H9 (cell line): ENCODE data around the gene PDHX. TPM values are rescaled to one million over a fixed set of nuclear protein-coding genes. Genes with fewer than 3 reads are reported as not detected.

Experiments used
- DNase-seq: peaks from one replicate; pipeline ENCODE4 v3.0.0-alpha.2; 2017
- H2AFZ ChIP-seq: one replicate; pipeline ENCODE4 v1.6.1; 2013; ENCODE audit warnings: mild to moderate bottlenecking, low read length, control low read depth, moderate library complexity
- H2AK5ac ChIP-seq: 2 replicates; pipeline ENCODE4 v1.6.1; 2013; ENCODE audit warnings: low read length, control low read depth, mixed read lengths; ENCODE audit not compliant: insufficient read length
- H2BK120ac ChIP-seq: one replicate; pipeline ENCODE4 v1.6.1; 2013; ENCODE audit warnings: low read depth, mild to moderate bottlenecking, low read length, control low read depth, inconsistent platforms; ENCODE audit not compliant: poor library complexity, severe bottlenecking
- H2BK12ac ChIP-seq: 2 replicates; pipeline ENCODE4 v1.6.1; 2013; ENCODE audit warnings: low read length, control low read depth, mixed read lengths, low read depth; ENCODE audit not compliant: insufficient read length
- H2BK15ac ChIP-seq: 2 replicates; pipeline ENCODE4 v1.6.1; 2013; ENCODE audit warnings: low read depth, low read length, control low read depth
- H2BK20ac ChIP-seq: one replicate; pipeline ENCODE4 v1.6.1; 2013; ENCODE audit warnings: low read depth, mild to moderate bottlenecking, low read length, control low read depth, inconsistent platforms; ENCODE audit not compliant: poor library complexity, severe bottlenecking
- H2BK5ac ChIP-seq: 2 replicates; pipeline ENCODE4 v1.6.1; 2013; ENCODE audit warnings: low read length, control low read depth, mixed read lengths; ENCODE audit not compliant: insufficient read length
- H3K14ac ChIP-seq: 2 replicates; pipeline ENCODE4 v1.6.1; 2013; ENCODE audit warnings: low read length, control low read depth; ENCODE audit not compliant: insufficient read depth
- H3K18ac ChIP-seq: 2 replicates; pipeline ENCODE4 v1.6.1; 2013; ENCODE audit warnings: low read depth, mild to moderate bottlenecking, mixed read lengths, low read length, control low read depth; ENCODE audit not compliant: insufficient read length
- H3K23ac ChIP-seq: 2 replicates; pipeline ENCODE4 v1.6.1; 2013; ENCODE audit warnings: low read length, control low read depth, mixed read lengths, low read depth; ENCODE audit not compliant: insufficient read length
- H3K23me2 ChIP-seq: 2 replicates; pipeline ENCODE4 v1.6.1; 2013; ENCODE audit warnings: low read depth, mild to moderate bottlenecking, mixed read lengths, low read length, control low read depth; ENCODE audit not compliant: insufficient read length, poor library complexity, severe bottlenecking
- H3K27ac ChIP-seq: 2 replicates; pipeline ENCODE4 v1.5.1; 2013; ENCODE audit warnings: low read length, control low read depth, mixed read lengths, low read depth; ENCODE audit not compliant: insufficient read length
- H3K27me3 ChIP-seq: 2 replicates; pipeline ENCODE4 v1.6.1; 2013; ENCODE audit warnings: low read length, control low read depth, inconsistent platforms; ENCODE audit not compliant: insufficient read depth
- H3K4ac ChIP-seq: 2 replicates; pipeline ENCODE4 v1.6.1; 2013; ENCODE audit warnings: low read depth, mild to moderate bottlenecking, control low read depth, inconsistent platforms, low read length, moderate library complexity
- H3K4me1 ChIP-seq: 2 replicates; pipeline ENCODE4 v1.6.1; 2013; ENCODE audit warnings: low read length, control low read depth, inconsistent platforms; ENCODE audit not compliant: insufficient read depth
- H3K4me2 ChIP-seq: 2 replicates; pipeline ENCODE4 v1.6.1; 2013; ENCODE audit warnings: low read length, control low read depth, mixed read lengths; ENCODE audit not compliant: insufficient read length, insufficient read depth
- H3K56ac ChIP-seq: 2 replicates; pipeline ENCODE4 v1.6.1; 2013; ENCODE audit warnings: low read depth, mild to moderate bottlenecking, mixed read lengths, low read length, control low read depth; ENCODE audit not compliant: insufficient read length
- H3K79me1 ChIP-seq: 2 replicates; pipeline ENCODE4 v1.6.1; 2013; ENCODE audit warnings: low read depth, mild to moderate bottlenecking, moderate library complexity, low read length, control low read depth, inconsistent platforms; ENCODE audit not compliant: insufficient read depth, poor library complexity, severe bottlenecking
- H3K79me2 ChIP-seq: 2 replicates; pipeline ENCODE4 v1.6.1; 2013; ENCODE audit warnings: low read length, control low read depth, inconsistent platforms; ENCODE audit not compliant: insufficient read depth
- H3K9ac ChIP-seq: 2 replicates; pipeline ENCODE4 v1.6.1; 2013; ENCODE audit warnings: low read length, control low read depth, mixed read lengths; ENCODE audit not compliant: insufficient read length; ENCODE audit errors: extremely low read depth
- H3K9me3 ChIP-seq: one replicate; pipeline ENCODE4 v1.6.1; 2013; ENCODE audit warnings: low read depth, low read length, inconsistent platforms; ENCODE audit not compliant: control insufficient read depth
- H3T11ph ChIP-seq: one replicate; pipeline ENCODE4 v1.6.1; 2013; ENCODE audit warnings: mild to moderate bottlenecking, low read length, control low read depth, inconsistent platforms
- H4K20me1 ChIP-seq: one replicate; pipeline ENCODE4 v1.6.1; 2013; ENCODE audit not compliant: control insufficient read depth, insufficient read length, insufficient read depth
- H4K5ac ChIP-seq: 2 replicates; pipeline ENCODE4 v1.6.1; 2013; ENCODE audit warnings: low read depth, mild to moderate bottlenecking, mixed read lengths, low read length, control low read depth; ENCODE audit not compliant: insufficient read length
- H4K8ac ChIP-seq: replicated peaks from 2 replicates; pipeline ENCODE4 v1.6.1; 2013; ENCODE audit warnings: low read length, control low read depth, mixed read lengths, low read depth; ENCODE audit not compliant: insufficient read length
- H4K91ac ChIP-seq: 2 replicates; pipeline ENCODE4 v1.6.1; 2013; ENCODE audit warnings: low read depth, mild to moderate bottlenecking, moderate library complexity, mixed read lengths, low read length, control low read depth; ENCODE audit not compliant: insufficient read length
- H3K27ac Mint-ChIP-seq, 3 experiments: 2 replicates in 2 of 3; 3 replicates in 1 of 3; pipeline ENCODE4 v1.8.0; 2020 to 2021; ENCODE audit warnings: mixed read lengths in 3 of 3, mild to moderate bottlenecking in 1 of 3, moderate library complexity in 1 of 3
- H3K27me3 Mint-ChIP-seq: 2 replicates; pipeline ENCODE4 v1.8.0; 2021; ENCODE audit warnings: low read depth, mild to moderate bottlenecking, moderate library complexity, mixed read lengths
- H3K36me3 Mint-ChIP-seq, 3 experiments: 2 replicates in 2 of 3; 3 replicates in 1 of 3; pipeline ENCODE4 v1.8.0; 2020 to 2021; ENCODE audit warnings: low read depth in 3 of 3, mixed read lengths in 3 of 3; ENCODE audit not compliant: insufficient read depth in 1 of 3
- H3K4me1 Mint-ChIP-seq, 2 experiments: 2 replicates each; pipeline ENCODE4 v1.8.0; 2020; ENCODE audit warnings: mixed read lengths in 2 of 2
- H3K4me3 Mint-ChIP-seq, 2 experiments: 2 replicates in 1 of 2; 3 replicates in 1 of 2; pipeline ENCODE4 v1.8.0; 2020 to 2021; ENCODE audit warnings: mild to moderate bottlenecking in 2 of 2, mixed read lengths in 2 of 2, moderate library complexity in 1 of 2
- H3K9me3 Mint-ChIP-seq, 2 experiments: 2 replicates in 1 of 2; 3 replicates in 1 of 2; pipeline ENCODE4 v1.8.0; 2020; ENCODE audit warnings: mild to moderate bottlenecking in 2 of 2, mixed read lengths in 2 of 2, moderate library complexity in 1 of 2
- WGBS: extraction: QIAGEN DNeasy Blood & Tissue Kit; methylation state at CpG from one replicate; pipeline ENCODE4 v1.1.7; 2013; ENCODE audit warnings: missing lambda C conversion rate, low lambda C conversion rate, mixed read lengths; ENCODE audit not compliant: insufficient read length; ENCODE audit errors: extremely low coverage; 5-methylcytosine and 5-hydroxymethylcytosine counted together
- total RNA-seq: library from RNA; stranded (reverse); gene quantifications from 2 replicates; pipeline ENCODE4 v1.2.1, GENCODE V29; 2021
- TF ChIP-seq, protein P1 (sequence below): fragments of 200-600 bp; sonication (generic); conservative IDR thresholded peaks from 3 replicates; pipeline ENCODE4 v1.8.0; 2021; ENCODE audit warnings: antibody characterized with exemption, mild to moderate bottlenecking

Gene PDHX
- total RNA-seq, 1 experiment from 2014 or later = 40.1 TPM

DNA sequence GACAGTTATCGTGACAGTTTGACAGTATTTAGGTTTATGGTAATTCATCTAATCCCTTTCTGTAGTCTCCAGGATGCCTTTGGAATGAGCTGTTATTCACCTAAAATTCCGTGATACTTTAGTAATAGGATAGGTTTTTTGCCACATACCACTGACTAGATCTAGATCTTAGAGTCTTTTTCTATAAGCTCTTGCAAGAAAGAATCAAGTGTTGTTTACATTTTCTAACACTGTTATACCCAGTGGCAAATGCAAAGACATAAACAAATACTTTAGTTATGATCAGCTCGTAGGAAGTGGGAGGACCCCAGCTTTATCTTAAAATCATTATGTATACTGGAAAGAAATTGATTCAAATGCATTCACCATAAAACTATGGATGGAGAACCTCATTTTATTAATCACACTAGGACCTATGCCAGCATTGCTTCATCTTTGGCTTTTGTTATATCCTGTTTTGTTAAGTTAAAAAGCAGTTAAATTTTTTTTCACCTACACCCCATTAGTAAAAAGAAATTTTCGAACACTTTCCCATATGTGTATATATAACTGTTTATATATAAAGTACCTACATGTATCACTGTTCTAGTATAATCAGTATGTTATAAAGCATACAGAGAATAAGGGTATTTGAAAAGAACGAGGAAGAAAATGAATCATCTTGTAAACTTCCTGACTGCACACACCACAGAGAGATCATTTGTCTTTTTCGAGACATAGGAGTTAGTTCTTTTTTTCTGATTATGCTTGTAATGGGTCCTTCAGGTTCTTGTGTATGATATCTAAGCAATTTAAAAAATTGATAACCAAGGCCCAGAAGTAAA, 60.9 kb downstream of the PDHX start:
- Mint-ChIP-seq H3K4me1 (peaks cover 12 to 19% of the 10 kb centered on the region in 2 experiments), H3K27ac (no peak overlapping the region), H3K36me3 (peaks cover 17 to 37% (median 33%) of the 10 kb centered on the region in 3 experiments), H3K27me3 (no peaks in the 10 kb centered on the region), H3K9me3 (peaks cover 0 to 3% of the 10 kb centered on the region in 2 experiments; a peak in 1 of 5 replicates), H3K4me3 (no peak overlapping the region)
- no CpG with 5 or more reads among the region's 6 CpGs for WGBS
- no peaks in the 10 kb centered on the region for H3K9me3 ChIP-seq
- no peak overlapping the region for H2BK12ac ChIP-seq
- H2BK120ac ChIP-seq = no peak overlapping the region
- no peak overlapping the region for H3K56ac ChIP-seq
- no peaks in the 10 kb centered on the region for H3K27me3 ChIP-seq
- no peak overlapping the region for H3T11ph ChIP-seq
- no peaks in the 10 kb centered on the region for H4K20me1 ChIP-seq
- no peak overlapping the region for H2AK5ac ChIP-seq
- no peak overlapping the region for H2BK15ac ChIP-seq
- DNase-seq = no peak
- no peak overlapping the region for H3K4me2 ChIP-seq
- H2BK20ac ChIP-seq = no peak overlapping the region
- no peak overlapping the region for H4K8ac ChIP-seq
- no peak overlapping the region for H3K4ac ChIP-seq
- no peak overlapping the region for H3K27ac ChIP-seq
- H3K9ac ChIP-seq = no peak overlapping the region
- H3K23me2 ChIP-seq = no peaks in the 10 kb centered on the region
- no peak overlapping the region for H2BK5ac ChIP-seq
- H4K5ac ChIP-seq = no peak overlapping the region
- H3K23ac ChIP-seq = no peak overlapping the region
- no peak overlapping the region for H2AFZ ChIP-seq
- no peaks in the 10 kb centered on the region for H3K4me1 ChIP-seq
- H3K79me1 ChIP-seq = no peaks in the 10 kb centered on the region
- H3K14ac ChIP-seq = no peak overlapping the region
- H4K91ac ChIP-seq = no peak overlapping the region
- H3K79me2 ChIP-seq = no peaks in the 10 kb centered on the region
- no peak overlapping the region for H3K18ac ChIP-seq
- TF ChIP-seq, protein P1, sequence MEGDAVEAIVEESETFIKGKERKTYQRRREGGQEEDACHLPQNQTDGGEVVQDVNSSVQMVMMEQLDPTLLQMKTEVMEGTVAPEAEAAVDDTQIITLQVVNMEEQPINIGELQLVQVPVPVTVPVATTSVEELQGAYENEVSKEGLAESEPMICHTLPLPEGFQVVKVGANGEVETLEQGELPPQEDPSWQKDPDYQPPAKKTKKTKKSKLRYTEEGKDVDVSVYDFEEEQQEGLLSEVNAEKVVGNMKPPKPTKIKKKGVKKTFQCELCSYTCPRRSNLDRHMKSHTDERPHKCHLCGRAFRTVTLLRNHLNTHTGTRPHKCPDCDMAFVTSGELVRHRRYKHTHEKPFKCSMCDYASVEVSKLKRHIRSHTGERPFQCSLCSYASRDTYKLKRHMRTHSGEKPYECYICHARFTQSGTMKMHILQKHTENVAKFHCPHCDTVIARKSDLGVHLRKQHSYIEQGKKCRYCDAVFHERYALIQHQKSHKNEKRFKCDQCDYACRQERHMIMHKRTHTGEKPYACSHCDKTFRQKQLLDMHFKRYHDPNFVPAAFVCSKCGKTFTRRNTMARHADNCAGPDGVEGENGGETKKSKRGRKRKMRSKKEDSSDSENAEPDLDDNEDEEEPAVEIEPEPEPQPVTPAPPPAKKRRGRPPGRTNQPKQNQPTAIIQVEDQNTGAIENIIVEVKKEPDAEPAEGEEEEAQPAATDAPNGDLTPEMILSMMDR = no peak
